MM.1S (cell line): Measurements from ENCODE around the gene KEAP1.

Source experiments
- DNase-seq: peaks from one replicate; pipeline ENCODE4 v3.0.0-alpha.2; 2015
- H2AFZ ChIP-seq: fragments of 300-600 bp; sonication (generic); 2 replicates; pipeline ENCODE4 v1.6.0; 2016; ENCODE audit warnings: antibody characterized with exemption, low read length
- H3F3A ChIP-seq: fragments of 300-600 bp; sonication (generic); 2 replicates; pipeline ENCODE4 v1.6.1; 2016; ENCODE audit warnings: mild to moderate bottlenecking, antibody characterized with exemption, low read length, moderate library complexity, mixed read lengths; ENCODE audit not compliant: insufficient read depth
- H3K27ac ChIP-seq: fragments of 300-600 bp; sonication (generic); 2 replicates; pipeline ENCODE4 v1.5.1; 2016; ENCODE audit warnings: mild to moderate bottlenecking, low read length
- H3K27me3 ChIP-seq: fragments of 300-600 bp; sonication (generic); replicated peaks from 2 replicates; pipeline ENCODE4 v1.6.0; 2016; ENCODE audit warnings: low read length; ENCODE audit not compliant: insufficient read depth
- H3K36me3 ChIP-seq: fragments of 300-600 bp; sonication (generic); replicated peaks from 2 replicates; pipeline ENCODE4 v1.6.1; 2016; ENCODE audit warnings: mild to moderate bottlenecking, low read length, mixed read lengths; ENCODE audit not compliant: insufficient read depth
- H3K4me1 ChIP-seq: fragments of 300-600 bp; sonication (generic); 2 replicates; pipeline ENCODE4 v1.6.1; 2016; ENCODE audit warnings: low read length, mixed read lengths
- H3K4me2 ChIP-seq: fragments of 300-600 bp; sonication (generic); 2 replicates; pipeline ENCODE4 v1.6.0; 2016; ENCODE audit warnings: low read depth, low read length
- H3K4me3 ChIP-seq: fragments of 300-600 bp; sonication (generic); 2 replicates; pipeline ENCODE4 v1.5.1; 2016; ENCODE audit warnings: low read length, mixed read lengths
- H3K79me2 ChIP-seq: fragments of 300-600 bp; sonication (generic); 2 replicates; pipeline ENCODE4 v1.6.1; 2016; ENCODE audit warnings: mixed run types, low read length, mixed read lengths
- H3K9ac ChIP-seq: fragments of 300-600 bp; sonication (generic); 2 replicates; pipeline ENCODE4 v1.6.1; 2016; ENCODE audit warnings: low read length, mixed read lengths
- H3K9me2 ChIP-seq: fragments of 300-600 bp; sonication (generic); replicated peaks from 2 replicates; pipeline ENCODE4 v1.6.1; 2016; ENCODE audit warnings: mild to moderate bottlenecking, low read length, mixed read lengths; ENCODE audit not compliant: insufficient read depth
- H3K9me3 ChIP-seq: fragments of 300-600 bp; sonication (generic); replicated peaks from 2 replicates; pipeline ENCODE4 v1.6.1; 2016; ENCODE audit warnings: mild to moderate bottlenecking, low read length, mixed read lengths; ENCODE audit not compliant: insufficient read depth
- H4K20me1 ChIP-seq: fragments of 300-600 bp; sonication (generic); 2 replicates; pipeline ENCODE4 v1.6.1; 2016; ENCODE audit warnings: mild to moderate bottlenecking, low read length, moderate library complexity, mixed read lengths; ENCODE audit not compliant: insufficient read depth
- EZH2 ChIP-seq: fragments of 300-600 bp; sonication (generic); optimal IDR thresholded peaks from 2 replicates; pipeline ENCODE3; 2017; ENCODE audit warnings: low read depth, mild to moderate bottlenecking, antibody characterized with exemption, low read length, mixed read lengths
- EZH2phosphoT487 ChIP-seq: fragments of 300-600 bp; sonication (generic); IDR thresholded peaks from 2 replicates; pipeline ENCODE4 v1.6.1; 2018; ENCODE audit warnings: antibody characterized with exemption, low read length
- TF ChIP-seq, protein P1 (sequence below): fragments of 300-600 bp; sonication (generic); IDR thresholded peaks from 2 replicates; pipeline ENCODE4 v1.5.1; 2016; ENCODE audit warnings: antibody characterized with exemption, low read length, mixed read lengths

KEAP1 gene

GRCh38 chr19:10474962-10475451 is 28.1 kb downstream of the KEAP1 start:
- TF ChIP-seq EZH2phosphoT487: no peak
- TF ChIP-seq, protein P1, sequence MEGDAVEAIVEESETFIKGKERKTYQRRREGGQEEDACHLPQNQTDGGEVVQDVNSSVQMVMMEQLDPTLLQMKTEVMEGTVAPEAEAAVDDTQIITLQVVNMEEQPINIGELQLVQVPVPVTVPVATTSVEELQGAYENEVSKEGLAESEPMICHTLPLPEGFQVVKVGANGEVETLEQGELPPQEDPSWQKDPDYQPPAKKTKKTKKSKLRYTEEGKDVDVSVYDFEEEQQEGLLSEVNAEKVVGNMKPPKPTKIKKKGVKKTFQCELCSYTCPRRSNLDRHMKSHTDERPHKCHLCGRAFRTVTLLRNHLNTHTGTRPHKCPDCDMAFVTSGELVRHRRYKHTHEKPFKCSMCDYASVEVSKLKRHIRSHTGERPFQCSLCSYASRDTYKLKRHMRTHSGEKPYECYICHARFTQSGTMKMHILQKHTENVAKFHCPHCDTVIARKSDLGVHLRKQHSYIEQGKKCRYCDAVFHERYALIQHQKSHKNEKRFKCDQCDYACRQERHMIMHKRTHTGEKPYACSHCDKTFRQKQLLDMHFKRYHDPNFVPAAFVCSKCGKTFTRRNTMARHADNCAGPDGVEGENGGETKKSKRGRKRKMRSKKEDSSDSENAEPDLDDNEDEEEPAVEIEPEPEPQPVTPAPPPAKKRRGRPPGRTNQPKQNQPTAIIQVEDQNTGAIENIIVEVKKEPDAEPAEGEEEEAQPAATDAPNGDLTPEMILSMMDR: no peak
- TF ChIP-seq EZH2: no peak
- Histone ChIP-seq H3K79me2 (no peaks in the 10 kb centered on the region), H3K4me2 (no peak overlapping the region), H2AFZ (no peak overlapping the region), H3K36me3 (no peaks in the 10 kb centered on the region), H3K4me3 (no peak overlapping the region), H3K4me1 (no peaks in the 10 kb centered on the region), H3K27ac (no peak overlapping the region), H3K9me3 (no peaks in the 10 kb centered on the region), H3K27me3 (no peaks in the 10 kb centered on the region), H3K9ac (no peak overlapping the region), H3F3A (no peaks in the 10 kb centered on the region), H4K20me1 (no peaks in the 10 kb centered on the region), H3K9me2 (no peaks in the 10 kb centered on the region)
- DNase-seq: no peak

DNA sequence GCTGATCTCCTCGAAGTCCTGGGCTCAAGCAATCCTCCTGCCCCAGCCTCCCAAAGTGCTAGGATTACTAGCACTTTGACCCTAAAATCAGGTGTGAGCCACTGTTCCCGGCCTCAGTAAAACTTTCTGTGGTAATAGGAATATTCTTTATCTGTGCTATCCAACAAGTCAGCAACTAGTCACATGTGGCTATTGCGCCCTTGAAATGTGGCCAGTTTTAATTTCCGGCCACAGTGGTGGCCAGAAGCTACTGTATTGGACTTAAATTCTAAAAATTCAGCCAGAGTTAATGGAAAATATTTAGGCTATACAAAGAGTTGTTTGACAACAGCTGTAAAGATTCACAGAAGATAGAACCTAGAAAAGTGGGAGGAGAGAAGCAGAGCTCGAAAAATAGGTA is 30.0 kb downstream of the KEAP1 start:
- Histone ChIP-seq H3K9ac (no peak overlapping the region), H3K9me2 (no peaks in the 10 kb centered on the region)

DNA sequence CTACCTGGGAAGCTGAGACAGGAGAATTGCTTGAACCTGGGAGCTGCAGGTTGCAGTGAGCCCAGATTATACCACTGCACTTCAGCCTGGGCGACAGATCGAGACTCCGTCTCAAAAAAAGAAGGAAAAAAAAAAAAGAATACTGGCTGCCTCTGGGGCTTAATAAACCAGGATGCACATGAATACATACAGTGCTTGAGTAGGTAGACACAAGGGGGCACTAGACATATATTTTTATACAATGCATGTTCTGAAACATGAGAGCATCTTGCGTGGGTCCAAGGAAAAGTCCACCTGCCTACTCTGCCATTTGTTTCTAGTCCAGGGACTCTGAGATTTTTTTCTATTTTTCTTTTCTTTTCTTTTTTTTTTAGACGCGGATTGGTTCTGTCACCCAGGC is 31.2 kb downstream of the KEAP1 start:
- no peak for TF ChIP-seq EZH2phosphoT487
- TF ChIP-seq, protein P1: peak; percentile 42
- TF ChIP-seq EZH2: no peak

More for the DNA sequence above, 30.0 kb downstream of the KEAP1 start:
- Histone ChIP-seq H3F3A (no peaks in the 10 kb centered on the region), H3K4me3 (no peak overlapping the region), H3K9me3 (no peaks in the 10 kb centered on the region), H3K36me3 (no peaks in the 10 kb centered on the region), H3K4me2 (no peak overlapping the region), H3K4me1 (no peaks in the 10 kb centered on the region), H3K79me2 (no peaks in the 10 kb centered on the region), H4K20me1 (no peaks in the 10 kb centered on the region), H3K27ac (no peak overlapping the region), H2AFZ (no peak overlapping the region), H3K27me3 (no peaks in the 10 kb centered on the region)
- no peak for TF ChIP-seq EZH2phosphoT487
- TF ChIP-seq, protein P1: no peak
- TF ChIP-seq EZH2: no peak
- DNase-seq: no peak

More for the DNA sequence above, 31.2 kb downstream of the KEAP1 start:
- H3K27ac ChIP-seq: no peak overlapping the region
- no peaks in the 10 kb centered on the region for H3F3A ChIP-seq
- H3K27me3 ChIP-seq: no peaks in the 10 kb centered on the region
- no peak overlapping the region for H2AFZ ChIP-seq
- H3K4me2 ChIP-seq: no peak overlapping the region
- no peaks in the 10 kb centered on the region for H3K9me3 ChIP-seq
- no peak overlapping the region for H3K4me3 ChIP-seq
- H3K9ac ChIP-seq: no peak overlapping the region
- no peaks in the 10 kb centered on the region for H3K79me2 ChIP-seq
- peak; percentile 55 for DNase-seq
- H3K4me1 ChIP-seq: no peaks in the 10 kb centered on the region
- H3K9me2 ChIP-seq: no peaks in the 10 kb centered on the region
- no peaks in the 10 kb centered on the region for H4K20me1 ChIP-seq
- no peaks in the 10 kb centered on the region for H3K36me3 ChIP-seq
